Glomerular endothelial cell (primary cell): ENCODE measurements around the gene FRG1. TPM values are rescaled to one million over a fixed set of nuclear protein-coding genes. Genes with fewer than 3 reads are reported as not detected.
"Not testable (repeated sequence)": the region's sequence is repeated elsewhere in the genome, so short reads cannot be mapped to it uniquely, and the experiment has no call there.

Experiments used
- DNase-seq: peaks from one replicate; pipeline ENCODE4 v3.0.0-alpha.2; 2011; ENCODE audit warnings: low read depth, low spot score; ENCODE audit errors: extremely low read depth
- total RNA-seq: library from RNA; depleted of rRNA; stranded (reverse); fragments of >200 nt; gene quantifications from 2 replicates; pipeline ENCODE4 v1.2.3, GENCODE V29; 2015

FRG1 gene
- 32.9 and 35.7 TPM in 2 replicates for total RNA-seq

DNA sequence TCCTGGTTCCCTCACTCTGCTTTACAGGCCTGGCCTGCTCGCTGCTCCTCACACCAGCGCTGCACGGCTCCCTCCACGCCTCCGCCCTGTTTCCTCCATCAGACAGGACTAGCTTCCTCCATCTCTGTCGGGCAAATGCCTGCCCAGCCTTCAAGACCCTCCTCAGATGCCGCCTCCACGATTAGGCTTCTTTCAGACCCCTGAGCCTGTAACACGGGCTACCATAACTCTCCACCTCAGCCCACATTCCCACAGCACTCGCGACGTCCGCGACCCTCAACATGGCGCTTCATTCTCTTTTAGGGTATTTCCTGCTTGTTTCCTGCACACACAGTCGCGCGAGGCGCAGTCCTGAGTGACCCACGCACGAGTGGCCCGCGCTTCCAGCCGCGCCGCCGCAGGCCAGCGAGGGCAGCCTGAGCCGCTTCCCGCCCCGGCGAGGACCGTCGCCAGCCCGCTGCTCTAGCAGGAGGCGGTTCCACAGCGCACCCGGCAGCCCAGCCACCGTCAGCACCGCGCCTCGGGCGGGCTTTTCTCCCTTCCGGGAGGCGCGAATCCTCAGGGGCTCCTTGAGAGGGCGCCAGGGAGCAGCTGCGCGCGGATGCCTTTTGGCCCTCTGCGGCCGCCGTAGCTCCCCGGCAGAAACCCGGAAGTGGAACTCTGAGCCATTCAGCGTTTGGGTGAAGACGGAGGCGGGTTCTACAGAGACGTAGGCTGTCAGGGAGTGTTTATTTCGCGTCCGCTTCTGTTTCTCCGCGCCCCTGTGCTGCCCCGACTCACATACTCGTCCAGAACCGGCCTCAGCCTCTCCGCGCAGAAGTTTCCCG lies at the start of gene FRG1:
FRG1 (plus strand) TSS at position 695 of the 827 bp plus-strand sequence. CDS start 138 bp downstream, outside the sequence.
- peak; percentile 62 for DNase-seq

DNA sequence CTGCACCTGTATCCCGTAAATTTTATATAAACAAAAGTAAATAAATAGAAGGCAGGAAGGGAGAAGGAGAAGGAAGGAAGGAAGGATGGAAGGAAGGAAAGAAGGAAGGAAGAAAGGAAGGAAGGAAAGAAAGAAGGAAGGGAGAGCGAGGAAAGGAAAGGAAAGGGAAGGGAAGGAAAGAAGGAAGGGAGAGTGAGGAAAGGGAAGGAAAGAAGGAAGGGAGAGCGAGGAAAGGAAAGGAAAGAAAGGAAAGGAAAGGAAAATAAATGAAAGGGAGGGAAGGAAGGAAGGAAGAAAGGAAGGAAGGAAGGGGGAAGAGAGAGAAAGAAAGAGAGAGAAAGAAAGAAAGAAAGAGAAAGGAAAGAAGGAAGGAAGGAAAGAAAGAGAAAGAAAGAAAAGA lies 43.0 kb upstream of the FRG1 start:
- DNase-seq = no peak

- not testable (repeated sequence) for DNase-seq
Measured at GRCh38 chr4:189899481-189900015, 41.1 kb upstream of the FRG1 start.

- DNase-seq = peak; percentile 22
Measured at GRCh38 chr4:189904420-189905027, 36.1 kb upstream of the FRG1 start.

DNA sequence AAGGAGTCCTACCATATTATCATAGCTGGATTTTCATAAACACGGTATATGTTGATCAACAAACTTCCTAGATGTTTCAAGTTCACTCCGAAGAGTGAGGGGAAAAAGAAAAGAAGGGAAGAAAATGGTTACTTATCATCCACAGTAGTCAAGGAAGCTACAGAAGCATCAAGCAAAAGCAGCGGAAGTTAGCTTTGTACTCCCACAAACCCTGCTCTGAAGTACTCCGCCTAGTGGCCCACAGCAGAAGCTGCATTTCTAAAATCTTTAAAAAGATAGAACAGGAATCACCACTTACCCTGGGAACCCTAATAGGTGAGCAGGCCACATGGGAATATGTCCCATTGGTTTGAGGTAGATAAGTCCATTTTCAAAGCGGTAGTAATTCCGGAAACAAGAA lies 28.5 kb upstream of the FRG1 start:
- no peak for DNase-seq

DNA sequence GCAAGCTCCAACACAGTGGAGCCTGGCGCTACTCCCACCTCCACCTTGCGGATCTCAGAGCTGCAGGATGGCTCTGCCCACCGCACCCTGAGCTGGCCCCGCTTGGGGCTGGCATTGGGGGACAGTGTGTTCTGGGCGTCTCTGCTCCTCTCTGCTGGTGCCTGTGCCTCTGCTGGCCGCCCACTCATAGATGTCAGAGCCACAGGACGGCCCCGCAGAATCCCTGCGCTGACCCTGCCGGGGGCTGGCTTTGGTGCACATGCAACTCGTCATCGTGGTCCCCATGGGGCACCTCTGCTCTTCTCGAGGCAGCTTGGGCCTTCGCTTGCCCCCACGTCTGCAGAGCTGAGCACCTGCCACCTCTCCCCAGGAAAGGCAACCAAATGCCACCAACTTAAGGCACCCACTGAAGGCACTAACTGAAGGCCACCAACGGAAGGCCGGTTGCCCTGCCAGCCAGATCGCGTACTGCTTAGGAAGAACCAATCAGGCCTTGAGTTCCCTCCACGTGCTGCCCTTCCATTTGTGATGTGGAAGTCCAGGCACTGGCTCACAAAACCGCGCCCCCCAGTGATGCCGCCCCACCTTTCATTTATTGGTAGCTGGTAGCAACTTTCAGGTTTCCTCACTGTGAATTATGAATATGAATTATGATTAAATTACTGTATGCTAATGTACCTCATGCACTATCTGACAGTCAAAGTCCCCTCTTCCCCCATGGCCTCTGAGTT lies 23.3 kb upstream of the FRG1 start:
- no peak for DNase-seq

GRCh38 chr4:189921058-189921457 lies 19.6 kb upstream of the FRG1 start:
- no peak for DNase-seq

GRCh38 chr4:189926742-189927141 lies 13.9 kb upstream of the FRG1 start:
- not testable (repeated sequence) for DNase-seq

DNA sequence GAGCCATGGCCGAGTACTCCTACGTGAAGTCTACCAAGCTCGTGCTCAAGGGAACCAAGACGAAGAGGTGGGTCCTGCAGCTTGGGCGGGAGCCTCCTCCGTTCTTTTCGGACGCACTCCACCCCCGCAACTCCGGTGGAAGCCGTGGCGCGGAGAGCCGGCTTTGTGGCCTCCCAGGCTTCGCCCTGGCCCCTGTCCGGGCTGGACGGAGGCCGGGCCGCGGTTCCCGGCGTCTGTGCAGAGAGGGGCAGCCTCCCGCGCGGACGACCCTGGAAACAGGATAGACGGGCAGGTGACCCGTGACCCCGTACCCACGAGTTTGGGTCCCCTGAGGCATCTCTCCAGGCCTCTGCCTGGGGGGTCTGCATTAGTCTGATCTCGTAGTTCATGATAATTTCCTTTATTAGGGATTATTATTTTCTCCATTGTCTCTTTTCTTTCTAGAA lies 356 bp downstream of the FRG1 start:
- DNase-seq = no peak

DNA sequence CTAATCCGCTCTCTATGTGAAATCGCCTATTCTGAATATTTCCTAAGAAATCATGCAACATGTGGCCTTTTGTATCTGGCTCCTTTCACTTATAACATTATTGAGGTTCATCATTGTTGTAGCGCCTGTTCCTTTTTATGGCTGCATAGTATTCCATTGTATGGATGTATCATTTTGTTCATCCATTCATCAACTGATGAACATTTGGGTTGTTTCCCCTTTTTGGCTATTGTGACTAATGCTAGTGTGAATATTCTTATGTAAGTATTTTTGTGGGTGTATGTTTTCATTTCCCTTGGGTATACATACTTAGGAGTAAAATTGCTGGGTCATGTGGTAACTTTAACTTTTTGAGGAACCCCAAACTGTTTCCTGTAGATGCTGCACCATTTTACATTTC lies 1.7 kb downstream of the FRG1 start:
- not testable (repeated sequence) for DNase-seq

GRCh38 chr4:189944077-189944476 lies 3.4 kb downstream of the FRG1 start:
- not testable (repeated sequence) for DNase-seq

DNA sequence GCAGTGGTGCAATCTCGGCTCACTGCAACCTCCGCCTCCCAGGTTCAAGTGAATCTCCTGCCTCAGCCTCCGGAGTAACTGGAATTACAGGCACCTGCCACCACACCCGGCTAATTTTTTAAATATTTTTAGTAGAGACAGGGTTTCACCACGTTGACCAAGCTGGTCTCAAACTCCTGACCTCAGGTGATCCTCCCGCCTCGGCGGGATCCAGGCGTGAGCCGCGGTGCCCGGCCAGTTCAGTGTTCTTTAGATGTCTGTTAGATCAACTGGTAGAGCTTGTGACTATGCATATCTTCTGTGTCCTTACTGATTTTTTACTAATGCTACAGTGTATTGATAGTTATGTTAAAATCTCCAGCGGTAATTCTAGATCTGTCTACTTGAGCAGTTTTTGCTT lies 6.2 kb downstream of the FRG1 start:
- DNase-seq = not testable (repeated sequence)

DNA sequence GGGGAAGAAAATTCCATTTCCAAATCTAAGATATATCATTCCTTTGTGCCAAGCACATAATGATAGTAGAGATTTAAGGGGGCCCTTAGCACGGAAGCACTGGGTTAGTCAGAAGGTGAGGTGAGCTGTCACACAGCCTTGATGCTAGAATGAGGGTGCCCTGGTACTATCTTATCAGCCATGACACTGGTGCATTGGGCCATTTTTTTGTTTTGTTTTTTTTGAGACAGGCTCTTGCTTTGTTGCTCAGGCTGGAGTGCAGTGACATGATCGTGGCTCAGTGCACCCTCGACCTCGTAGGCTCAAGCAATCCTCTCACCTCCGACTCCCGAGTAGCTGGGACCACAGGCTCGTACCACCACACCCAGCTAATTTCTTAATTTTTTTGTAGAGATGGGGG lies 7.8 kb downstream of the FRG1 start:
- DNase-seq = not testable (repeated sequence)

GRCh38 chr4:189969291-189969690 lies 28.6 kb downstream of the FRG1 start:
- not testable (repeated sequence) for DNase-seq

DNA sequence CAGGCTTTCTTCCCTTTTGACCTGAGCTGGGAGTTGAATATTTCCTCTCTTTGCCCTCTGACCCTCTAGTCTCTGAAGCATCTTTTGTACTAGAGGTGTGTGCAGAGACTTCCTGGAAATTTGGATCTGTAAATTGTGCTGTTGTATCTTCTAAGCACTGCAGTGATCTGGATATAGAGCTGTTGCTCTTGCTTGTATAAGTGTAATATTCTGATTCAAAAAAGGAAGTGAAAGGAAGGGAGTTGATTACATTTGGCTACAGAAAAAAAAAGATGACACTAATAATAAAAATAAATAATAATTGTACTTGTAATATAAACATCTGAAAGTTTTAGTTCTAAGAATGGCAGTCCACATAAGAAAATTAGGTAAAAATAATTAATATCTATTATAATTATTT lies 33.0 kb downstream of the FRG1 start:
- DNase-seq = no peak

- no peak for DNase-seq
Measured at GRCh38 chr4:189974056-189974455, 33.4 kb downstream of the FRG1 start.

DNA sequence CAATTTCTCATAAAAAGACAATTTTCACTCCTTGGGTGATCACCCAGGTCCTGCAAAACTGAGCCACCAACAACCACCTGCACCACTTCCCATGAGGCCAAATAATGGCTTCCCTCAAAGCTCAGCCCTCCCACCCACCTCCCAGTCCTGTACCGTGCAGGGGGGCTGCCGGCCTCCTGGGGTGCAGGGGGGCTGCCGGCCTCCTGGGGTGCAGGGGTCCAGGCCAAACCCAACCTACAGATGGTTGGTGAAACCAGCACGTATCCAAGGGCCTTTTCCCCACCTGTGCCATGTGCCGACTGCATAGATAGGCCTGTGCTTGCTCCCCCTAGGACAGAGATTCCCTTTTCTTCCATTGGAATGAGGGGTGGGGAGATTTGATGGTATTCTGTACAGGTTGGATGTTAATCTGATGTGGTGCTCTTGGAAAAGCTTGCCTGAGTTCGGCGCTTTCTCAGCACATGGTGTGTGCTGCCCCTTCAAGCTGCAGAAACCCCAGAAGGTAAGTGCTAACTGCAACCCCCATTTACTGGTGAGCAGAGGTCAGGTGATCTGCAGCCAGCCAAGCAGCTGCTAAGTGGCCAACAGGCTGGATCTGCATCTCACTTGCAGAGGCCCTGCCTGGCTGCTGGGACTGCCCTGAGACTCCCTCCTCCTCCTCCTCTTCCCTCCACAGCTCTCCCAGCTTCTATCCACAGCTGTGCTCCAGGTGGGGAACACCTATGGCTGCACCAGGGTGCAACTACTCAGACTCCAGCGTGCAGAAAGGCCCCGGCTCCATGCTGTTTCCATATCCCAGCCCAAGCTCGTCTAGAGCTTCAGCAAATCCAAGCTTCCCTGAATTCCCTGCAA lies 38.8 kb downstream of the FRG1 start:
- DNase-seq = no peak

- DNase-seq = not testable (repeated sequence)
Measured at GRCh38 chr4:189980292-189980691, 39.6 kb downstream of the FRG1 start.

DNA sequence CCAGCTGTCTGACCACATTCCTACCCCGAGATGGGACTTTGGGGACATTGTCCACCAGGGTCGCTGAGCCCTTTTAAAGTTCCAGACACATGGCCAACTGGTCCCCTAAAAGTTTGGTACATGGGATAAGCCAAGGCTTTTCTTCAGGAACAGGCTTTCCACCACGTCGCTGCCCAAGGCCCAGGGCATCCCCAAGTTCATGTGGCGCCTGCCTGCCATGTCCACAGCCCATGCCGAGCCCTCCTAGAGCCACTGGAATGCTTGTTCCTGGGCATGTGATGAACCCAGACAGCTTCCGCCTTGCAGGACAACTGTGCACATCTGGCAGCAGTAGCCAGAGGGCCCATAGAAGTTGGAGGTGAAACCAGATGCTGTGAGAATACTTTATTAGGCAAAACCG lies 41.3 kb downstream of the FRG1 start:
- DNase-seq = no peak

DNA sequence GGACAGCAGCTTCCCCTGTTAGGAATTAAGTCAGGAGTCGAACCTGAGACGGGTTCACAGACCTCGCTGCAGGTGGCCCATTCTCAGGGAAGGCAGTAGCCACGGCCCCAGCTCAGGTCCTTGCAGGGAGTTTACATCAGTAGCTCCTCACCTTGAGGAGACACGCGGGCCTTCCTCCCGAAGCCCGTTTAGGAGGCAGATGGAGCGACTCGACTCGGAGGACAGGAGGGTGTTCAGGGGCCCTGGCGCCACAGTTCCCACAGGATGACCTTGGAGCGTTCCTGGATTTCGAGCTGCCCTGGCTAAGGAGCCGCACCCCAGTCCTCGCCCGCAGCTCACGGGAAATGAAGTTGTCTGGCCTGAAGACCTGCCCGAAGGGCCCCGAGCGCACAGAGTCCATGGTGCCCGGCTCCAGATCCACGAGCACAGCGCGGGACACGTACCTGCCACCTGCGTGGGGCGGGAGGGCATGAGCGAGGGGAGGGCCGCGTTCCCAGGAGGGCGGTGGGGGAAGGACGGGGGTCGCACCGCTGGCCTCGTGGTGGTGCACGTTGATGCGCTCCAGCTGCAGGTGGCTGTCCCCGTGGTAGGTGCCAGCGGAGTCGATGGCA lies 43.3 kb downstream of the FRG1 start:
- DNase-seq = not testable (repeated sequence)
